Measurements from ENCODE around the gene SRI.
"Not testable (repeated sequence)": the region's sequence is repeated elsewhere in the genome, so short reads cannot be mapped to it uniquely, and the experiment has no call there.

The SRI gene, protein sequence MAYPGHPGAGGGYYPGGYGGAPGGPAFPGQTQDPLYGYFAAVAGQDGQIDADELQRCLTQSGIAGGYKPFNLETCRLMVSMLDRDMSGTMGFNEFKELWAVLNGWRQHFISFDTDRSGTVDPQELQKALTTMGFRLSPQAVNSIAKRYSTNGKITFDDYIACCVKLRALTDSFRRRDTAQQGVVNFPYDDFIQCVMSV

GRCh38 chr7:88219781-88220747, at the start of gene SRI:
Gene SRI, minus strand, starts transcription at chr7:88220038. Its CDS starts 12 bp downstream, at chr7:88220026.
- DNase-seq: peak; percentile 58

DNA sequence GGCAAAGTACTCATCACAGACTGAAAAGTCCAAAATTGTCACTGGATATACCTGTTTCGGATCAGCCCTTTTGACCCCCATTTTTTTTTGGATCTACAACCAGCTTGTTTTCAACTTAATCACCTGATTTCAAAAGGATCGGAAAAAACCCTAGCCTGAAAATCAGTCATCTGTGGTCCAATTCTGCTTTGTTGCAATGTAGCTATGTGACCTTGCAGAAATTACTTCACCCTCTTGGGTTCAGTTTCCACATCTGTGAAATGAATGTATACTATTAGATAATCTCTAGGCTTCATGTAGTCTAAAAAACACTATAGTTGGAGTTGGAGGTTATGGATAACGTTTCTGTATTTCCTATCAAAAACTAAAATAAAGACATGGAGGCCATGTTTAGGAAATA, 49.7 kb upstream of the SRI start:
- no peak for DNase-seq

GRCh38 chr7:88268858-88269257, 49.0 kb upstream of the SRI start:
- DNase-seq: no peak

DNA sequence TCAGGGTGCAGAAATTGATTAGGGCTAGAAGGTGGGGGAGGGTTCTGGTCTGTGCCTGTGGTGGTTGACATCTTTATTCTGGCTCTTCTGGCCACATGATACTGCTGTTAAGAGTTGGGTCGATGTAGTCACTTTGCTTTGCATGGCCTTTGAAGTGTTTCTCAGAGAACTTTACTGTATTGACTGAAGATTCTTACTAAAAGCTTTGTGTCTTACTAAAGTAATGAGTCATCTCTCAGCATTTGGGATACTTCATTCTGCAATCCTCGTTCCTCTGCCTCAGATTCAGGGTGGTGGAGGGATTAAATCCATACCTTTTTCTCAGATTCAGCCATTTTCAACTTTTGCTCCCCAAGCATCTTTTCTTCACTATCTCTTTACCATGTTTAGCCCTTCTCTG, 48.2 kb upstream of the SRI start:
- DNase-seq: no peak

- no peak for DNase-seq
Measured at GRCh38 chr7:88267421-88267820, 47.6 kb upstream of the SRI start.

GRCh38 chr7:88264987-88265386, 45.1 kb upstream of the SRI start:
- DNase-seq: not testable (repeated sequence)

GRCh38 chr7:88262562-88262961, 42.7 kb upstream of the SRI start:
- DNase-seq: no peak

DNA sequence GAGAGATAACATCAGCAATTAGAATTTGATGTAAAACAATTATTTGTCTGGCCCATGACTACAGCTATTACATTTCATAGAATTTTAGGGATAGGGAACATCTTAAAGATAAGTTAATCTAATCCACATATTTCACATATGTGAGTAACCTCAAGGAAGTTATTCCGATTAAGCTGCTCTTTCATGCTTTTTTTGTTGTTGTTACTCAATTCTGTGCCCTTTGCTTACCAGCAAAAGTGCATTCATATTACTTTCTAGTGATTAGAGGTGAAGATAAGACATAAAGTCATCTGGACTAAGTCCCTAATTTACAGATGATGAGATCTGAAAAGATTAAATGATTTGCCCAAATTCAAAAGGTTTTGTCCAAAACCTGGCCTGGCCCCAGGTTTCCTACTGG, 40.9 kb upstream of the SRI start:
- no peak for DNase-seq

- no peak for DNase-seq
Measured at GRCh38 chr7:88259656-88260380, 40.0 kb upstream of the SRI start.

GRCh38 chr7:88258296-88258695, 38.5 kb upstream of the SRI start:
- DNase-seq: not testable (repeated sequence)

- DNase-seq: no peak
Measured at GRCh38 chr7:88256906-88257305, 37.1 kb upstream of the SRI start.

GRCh38 chr7:88254721-88255424, 35.0 kb upstream of the SRI start:
- DNase-seq: no peak

DNA sequence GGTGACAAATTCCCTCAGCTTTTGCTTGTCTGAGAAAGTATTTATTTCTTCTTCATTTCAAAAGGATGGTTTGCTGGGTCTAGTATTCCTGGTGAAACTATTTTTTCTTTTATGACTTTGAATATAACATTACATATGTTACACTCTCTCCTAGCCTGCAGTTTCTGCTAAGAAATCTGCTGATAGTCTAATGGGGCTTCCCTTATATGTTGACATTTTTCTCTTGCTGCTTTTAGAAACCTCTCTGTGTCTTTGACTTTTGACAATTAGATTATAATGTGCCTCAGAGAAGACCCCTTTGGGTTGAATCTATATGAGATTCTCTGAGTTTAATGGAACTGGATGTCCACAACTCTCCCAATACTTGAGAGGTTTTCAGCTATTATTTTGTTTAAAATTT, 33.8 kb upstream of the SRI start:
- no peak for DNase-seq

- no peak for DNase-seq
Measured at GRCh38 chr7:88244258-88244657, 24.4 kb upstream of the SRI start.

DNA sequence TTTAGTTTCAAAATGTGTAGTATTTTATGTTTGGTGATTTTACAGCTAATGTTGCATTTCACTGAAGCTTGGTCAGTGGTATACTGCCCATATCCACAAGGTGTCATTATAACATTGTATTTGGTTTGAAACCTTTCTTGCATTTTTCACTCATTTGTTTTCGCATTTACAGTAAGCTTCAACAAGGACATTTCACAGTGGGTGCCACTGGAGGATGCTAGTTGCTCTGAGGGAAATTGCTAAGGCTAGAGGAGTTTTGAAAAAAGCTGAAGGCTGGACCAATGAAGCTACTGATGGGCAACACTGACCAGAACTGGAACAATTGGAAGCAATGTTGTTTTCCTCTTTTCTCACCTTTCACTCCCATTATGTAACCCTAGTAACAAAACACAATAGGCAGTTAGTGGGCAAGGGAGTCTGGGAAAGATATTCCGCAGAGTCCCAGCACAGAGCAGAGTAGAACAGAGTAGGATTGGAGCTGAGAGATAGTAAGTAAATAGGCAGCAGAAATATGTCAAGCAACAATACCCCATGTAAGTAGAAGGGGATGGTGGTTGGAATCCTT, 23.6 kb upstream of the SRI start:
- peak; percentile 16 for DNase-seq

GRCh38 chr7:88239852-88240251, 20.0 kb upstream of the SRI start:
- no peak for DNase-seq

GRCh38 chr7:88233828-88234227, 14.0 kb upstream of the SRI start:
- no peak for DNase-seq

GRCh38 chr7:88230646-88231045, 10.8 kb upstream of the SRI start:
- DNase-seq: no peak

- no peak for DNase-seq
Measured at GRCh38 chr7:88229302-88229995, 9.6 kb upstream of the SRI start.

- DNase-seq: no peak
Measured at GRCh38 chr7:88226886-88227516, 7.2 kb upstream of the SRI start.

DNA sequence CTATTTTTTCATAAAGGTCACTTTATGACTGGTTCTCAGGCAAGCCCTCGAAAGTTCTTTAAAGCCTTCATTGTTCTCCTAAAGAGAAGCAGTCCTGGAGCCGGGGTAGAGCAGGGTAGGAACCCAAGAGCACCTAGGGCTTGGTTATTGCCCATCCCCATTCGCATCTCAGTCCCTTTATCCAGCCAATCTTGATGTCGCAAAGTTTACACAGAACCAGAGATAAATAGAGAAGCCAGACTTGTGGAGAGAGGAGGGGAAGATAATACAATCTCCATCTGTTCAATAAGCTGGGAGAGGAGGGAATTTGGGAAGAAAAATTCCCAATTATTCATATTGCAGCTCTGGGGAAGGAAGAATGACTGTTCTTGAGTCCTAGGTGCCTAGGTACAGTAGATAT, 6.4 kb upstream of the SRI start:
- no peak for DNase-seq
